GM19240 (cell line): ENCODE measurements around the gene NEBL.

Experiments
- DNase-seq: peaks from one replicate; pipeline ENCODE4 v3.0.0; 2011; ENCODE audit warnings: low spot score; ENCODE audit not compliant: insufficient read length

NEBL gene

DNA sequence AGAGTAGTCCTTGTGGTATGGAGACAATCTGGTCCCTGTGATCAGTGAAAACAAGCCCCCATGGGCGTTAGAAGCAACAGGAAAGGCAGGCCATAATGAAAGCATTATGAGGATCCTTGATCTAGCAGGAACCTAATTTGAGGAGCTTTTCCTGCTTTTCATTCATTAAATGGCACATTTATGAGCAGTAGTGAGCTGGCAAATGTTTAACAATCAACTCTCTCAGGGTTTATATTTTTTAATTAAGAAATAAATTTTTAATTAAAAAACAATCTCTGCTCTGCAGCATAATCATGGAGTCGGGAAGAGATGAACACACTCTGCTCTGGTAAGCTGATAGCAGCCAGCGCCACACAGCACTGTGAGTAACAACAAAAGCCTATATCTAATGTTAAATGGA, 11.3 kb upstream of the NEBL start:
- DNase-seq: no peak

DNA sequence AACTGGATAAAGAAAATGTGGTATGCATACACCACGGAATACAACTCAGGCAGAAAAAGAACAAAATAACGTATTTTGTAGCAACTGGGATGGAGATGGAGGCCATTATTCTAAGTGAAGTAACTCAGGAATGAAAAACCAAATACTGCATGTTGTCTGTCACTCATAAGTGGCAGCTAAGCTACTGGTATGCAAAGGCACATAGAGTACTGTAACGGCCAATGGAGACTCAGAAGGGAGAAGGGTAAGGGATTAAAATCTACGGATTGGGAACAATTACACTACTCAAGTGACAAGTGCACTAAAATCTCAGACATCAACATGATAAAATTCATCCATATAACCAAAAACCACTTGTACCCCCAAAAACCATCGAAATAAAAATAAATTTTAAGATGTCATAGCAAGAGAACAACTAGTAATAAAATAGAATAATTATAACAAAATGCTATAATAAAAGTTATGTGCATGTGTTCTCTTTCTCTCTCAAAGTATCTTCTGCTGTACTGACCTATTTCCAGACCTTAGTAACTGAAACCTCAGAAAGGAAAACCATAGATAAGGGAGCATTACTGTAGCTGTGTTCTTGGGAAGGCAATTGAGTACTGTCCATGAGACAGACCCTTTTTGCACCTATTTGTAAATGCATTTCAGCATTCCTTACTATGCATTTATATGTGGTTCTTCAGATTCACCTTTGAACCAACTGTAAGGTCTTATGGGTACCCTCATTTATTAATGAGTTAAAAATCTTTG, 6.7 kb upstream of the NEBL start:
- DNase-seq: no peak

GRCh38 chr10:20901110-20901509, 4.0 kb upstream of the NEBL start:
- no peak for DNase-seq

GRCh38 chr10:20898866-20899535, 1.9 kb upstream of the NEBL start:
- no peak for DNase-seq

- no peak for DNase-seq
Observed at GRCh38 chr10:20893297-20893696, 3.8 kb downstream of the NEBL start.

- DNase-seq: no peak
Observed at GRCh38 chr10:20892796-20893195, 4.3 kb downstream of the NEBL start.

- no peak for DNase-seq
Observed at GRCh38 chr10:20892011-20892585, 5.0 kb downstream of the NEBL start.

GRCh38 chr10:20891338-20891714, 5.8 kb downstream of the NEBL start:
- no peak for DNase-seq

DNA sequence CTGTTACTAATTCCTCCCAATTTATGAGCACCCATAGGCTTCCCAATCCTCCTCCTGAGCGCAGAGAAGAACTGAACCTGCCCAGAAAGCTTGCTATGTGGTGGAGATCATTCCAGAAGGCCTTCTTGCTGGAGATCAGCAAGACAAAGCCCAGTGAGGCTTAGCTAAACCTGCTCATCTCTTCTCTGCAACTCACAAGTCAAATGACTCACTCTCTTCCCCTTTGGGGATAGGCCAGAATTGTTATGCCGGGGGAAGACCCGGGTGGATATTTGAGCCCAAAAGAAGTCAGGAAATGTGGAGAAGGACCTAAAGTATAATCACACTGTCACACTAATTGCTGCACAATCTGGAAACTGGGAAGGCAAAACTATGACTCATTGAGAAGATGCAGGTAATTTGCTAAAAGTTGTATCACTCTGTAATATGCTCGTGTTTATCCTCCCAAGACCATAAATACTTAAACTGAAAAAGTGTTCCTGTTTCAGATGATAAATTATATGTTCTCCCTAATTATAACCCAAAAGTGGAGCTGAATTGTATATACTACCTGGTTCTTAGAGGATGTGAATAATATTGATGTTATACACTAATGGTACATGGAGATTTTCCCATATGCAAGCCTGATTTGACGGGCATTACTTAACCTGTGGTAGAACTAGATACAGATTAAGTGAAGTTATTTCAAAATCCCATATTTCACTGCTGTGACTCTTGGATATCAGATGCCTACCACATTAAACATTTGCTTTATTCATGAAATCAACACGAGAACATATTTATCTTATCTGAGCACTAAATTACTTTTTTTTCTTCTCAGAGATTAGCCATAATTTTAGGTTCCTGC, 6.4 kb downstream of the NEBL start:
- DNase-seq: no peak

GRCh38 chr10:20890009-20890408, 7.1 kb downstream of the NEBL start:
- no peak for DNase-seq

GRCh38 chr10:20888620-20889330, 8.3 kb downstream of the NEBL start:
- DNase-seq: no peak

GRCh38 chr10:20887706-20888555, 9.2 kb downstream of the NEBL start:
- no peak for DNase-seq

- no peak for DNase-seq
Observed at GRCh38 chr10:20885678-20886077, 11.4 kb downstream of the NEBL start.

DNA sequence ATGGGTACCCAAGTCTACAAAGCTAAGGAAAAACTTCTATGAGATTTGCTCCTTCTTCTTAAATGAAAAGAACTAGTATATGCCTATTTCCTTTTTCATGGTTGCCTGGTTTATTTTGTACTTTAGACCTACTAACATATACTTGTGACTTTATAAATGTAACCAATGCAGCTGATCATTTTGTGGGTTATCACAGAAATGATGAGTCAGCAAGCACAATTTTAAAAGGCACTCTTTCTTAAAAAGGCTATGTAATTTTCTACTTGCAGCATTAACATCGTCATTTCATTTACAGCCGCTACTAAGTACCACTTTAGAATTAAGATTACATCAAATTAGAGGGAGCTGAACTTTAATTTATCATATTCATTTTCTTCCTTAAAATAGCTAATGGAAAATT, 13.6 kb downstream of the NEBL start:
- DNase-seq: no peak

GRCh38 chr10:20882091-20882490, 15.0 kb downstream of the NEBL start:
- no peak for DNase-seq

GRCh38 chr10:20879136-20879535, 18.0 kb downstream of the NEBL start:
- DNase-seq: no peak

- no peak for DNase-seq
Observed at GRCh38 chr10:20877986-20878983, 18.8 kb downstream of the NEBL start.

DNA sequence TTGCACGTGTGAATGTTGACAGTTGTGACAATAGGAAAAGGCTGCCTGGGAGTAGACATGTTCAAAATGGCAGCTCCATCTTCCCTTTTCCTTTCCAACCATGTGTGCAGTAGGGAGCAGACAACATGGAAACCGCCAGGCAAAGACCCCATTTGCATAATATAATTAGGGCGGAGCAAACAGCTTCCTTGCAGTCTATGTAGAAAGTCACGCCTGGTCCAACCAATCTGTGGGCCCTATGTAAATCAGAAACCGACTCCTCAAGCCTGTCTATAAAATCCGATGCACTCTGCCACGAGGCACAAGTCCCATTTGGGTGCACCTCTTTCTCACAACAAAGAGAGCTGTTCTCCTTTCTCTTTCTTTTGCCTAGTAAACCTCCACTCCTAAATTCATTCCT, 19.6 kb downstream of the NEBL start:
- no peak for DNase-seq

DNA sequence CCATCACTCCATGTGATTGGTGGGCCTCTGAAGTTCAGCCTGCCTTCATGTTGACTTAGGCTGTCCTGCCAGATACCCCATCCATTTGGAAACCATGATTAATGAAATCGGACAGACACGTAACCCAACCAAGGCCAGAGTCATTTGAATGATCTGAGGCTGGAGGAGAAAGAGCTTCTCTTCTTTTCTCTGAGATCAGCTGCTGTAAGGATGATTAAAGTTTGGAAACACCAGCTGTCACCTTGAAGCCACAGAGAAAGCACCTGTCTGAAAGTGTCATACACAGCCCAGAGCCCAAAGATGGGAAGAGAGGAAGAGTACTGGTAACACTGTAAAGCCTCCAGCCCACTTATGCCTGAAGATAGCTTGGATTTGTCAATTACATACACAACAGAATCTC, 22.9 kb downstream of the NEBL start:
- DNase-seq: no peak
